CMK (cell line): ENCODE data around the gene TOMM70.

Experiments used
- DNase-seq: peaks from one replicate; pipeline ENCODE4 v3.0.0-alpha.2; 2010; ENCODE audit warnings: low read depth

TOMM70 gene

DNA sequence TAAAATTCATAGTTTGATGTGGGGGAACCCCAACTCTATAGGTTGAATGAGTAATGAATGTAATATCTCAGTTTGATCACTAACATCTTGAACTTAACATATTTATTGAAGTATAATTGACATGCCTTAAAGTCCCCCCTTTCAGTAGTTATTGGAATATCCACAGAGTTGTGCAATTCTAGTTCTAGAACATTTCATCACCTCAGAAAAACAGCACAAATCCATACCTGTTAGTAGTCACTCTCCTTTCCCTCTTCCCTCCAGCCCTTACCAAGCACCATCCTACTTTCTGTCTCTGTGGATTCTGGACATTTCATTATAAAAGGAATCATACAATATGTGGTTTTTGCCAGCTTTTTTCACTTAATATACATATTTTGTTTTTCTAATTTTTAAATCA, 75.1 kb downstream of the TOMM70 start:
- DNase-seq: no peak

DNA sequence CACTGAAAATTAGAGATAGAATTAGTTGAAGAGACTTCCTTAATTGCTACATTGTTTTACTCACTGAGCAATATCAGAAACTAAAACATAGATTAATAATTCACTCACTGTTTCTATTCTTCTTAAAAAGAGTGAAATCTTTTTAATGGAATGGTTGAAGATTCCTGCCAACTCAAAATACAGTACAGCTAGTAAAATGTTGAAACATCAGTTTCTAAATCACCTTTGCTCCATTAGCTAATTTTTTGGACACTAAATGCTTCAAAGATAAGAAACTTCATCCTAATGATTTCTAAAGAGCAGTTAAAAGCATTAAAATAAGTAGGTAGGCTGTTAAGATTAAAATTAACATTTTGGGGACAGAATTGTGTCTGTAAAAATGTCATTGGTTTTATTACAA, 76.8 kb downstream of the TOMM70 start:
- no peak for DNase-seq

DNA sequence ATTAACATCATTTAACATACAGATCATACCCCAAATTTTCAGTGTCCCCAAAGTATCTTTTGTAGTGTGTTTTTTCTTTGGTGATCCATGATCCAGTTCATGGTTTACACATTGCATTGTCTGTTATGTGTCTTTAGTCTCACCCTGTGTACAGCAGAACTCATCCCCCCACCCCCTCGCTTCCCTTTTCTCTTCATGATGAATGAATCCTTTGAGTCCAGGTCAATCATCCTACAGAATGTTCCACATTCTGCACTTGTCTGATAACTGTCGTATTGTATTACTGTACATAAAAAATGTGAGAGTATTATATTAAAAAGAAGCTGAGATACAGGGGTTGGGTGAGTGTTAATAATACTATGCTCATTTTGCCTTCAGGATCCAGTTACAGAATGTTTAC, 80.9 kb downstream of the TOMM70 start:
- DNase-seq: no peak

DNA sequence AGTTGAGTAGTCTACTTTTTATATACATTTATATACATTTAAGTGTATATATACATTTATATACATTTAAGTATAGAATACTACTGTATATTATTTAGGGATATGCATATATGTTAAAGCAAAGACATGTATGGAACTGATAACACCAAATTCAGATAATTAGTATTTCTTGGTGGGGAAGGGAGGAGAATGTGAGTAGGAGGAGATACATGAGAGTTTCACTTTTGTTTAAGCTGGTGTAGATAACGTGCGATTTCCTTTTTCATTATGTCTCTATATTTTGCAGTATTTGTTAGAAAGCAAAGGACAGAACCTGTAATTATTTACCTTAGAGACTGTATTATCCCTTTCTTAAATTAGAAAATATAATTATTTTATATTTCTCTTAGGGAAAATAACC, 83.0 kb downstream of the TOMM70 start:
- DNase-seq: no peak

DNA sequence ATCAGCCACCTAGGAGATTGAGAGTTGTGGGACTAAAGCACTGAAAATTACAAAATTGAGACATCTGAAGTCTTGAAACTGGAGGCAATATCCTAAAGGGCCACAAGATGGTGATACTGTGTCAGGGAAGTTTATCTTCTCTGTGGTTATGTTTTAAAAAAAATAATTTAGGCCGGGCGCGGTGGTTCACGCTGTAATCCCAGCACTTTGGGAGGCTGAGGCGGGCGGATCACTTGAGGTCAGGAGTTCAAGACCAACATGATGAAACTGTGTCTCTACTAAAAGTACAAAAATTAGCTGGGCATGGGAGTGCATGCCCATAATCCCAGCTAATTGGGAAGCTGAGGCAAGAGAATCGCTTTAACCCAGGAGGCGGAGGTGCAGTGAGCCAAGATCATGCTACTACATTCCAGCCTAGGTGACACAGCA, 84.2 kb downstream of the TOMM70 start:
- DNase-seq: peak; percentile 27
